ENCODE data around the gene GOLGA8B.
"Not testable (repeated sequence)": the region's sequence is repeated elsewhere in the genome, so short reads cannot be mapped to it uniquely, and the experiment has no call there.

The GOLGA8B gene

DNA sequence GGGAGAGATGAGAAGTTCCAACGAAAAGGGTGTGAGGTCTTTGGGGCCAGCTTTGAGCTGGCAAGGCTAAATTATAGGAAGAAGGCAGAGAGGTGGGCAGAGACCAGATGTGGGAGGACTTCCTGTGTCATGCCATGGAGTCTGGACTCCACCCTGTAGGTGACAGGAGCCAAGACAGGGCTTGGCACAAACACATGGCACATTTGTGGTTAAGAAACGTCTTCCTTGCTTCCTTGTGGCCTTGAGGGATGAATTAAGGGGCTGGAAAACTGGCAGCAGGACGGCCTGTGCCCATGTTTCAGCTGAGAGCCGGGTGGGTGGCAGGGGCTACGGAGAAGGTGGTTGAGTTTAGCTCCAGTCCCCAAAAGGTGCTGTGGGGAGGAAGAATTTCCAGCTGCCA, 18.7 kb downstream of the GOLGA8B start:
- not testable (repeated sequence) for DNase-seq (ENCODE audit: low read depth in 2 of 2)

DNA sequence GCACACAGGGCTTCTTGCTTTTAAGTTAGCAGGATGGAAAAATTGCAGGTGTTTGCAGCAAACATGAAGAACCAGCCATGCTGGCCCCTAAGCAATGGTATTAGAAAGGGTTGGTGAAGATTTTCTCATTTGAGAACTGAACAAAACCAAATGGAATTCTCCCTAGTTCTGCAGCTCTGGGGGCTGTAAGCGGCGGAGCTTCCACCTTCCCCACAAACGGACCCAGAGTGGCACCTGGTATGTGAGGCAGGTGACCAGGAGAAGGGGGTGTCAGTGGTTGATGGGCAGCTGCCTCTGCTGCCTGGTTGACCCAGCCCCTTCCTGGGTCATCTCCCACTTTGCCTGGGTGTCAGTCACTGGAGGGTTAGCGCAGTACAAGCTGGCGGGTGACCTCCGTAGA, 22.6 kb downstream of the GOLGA8B start:
- not testable (repeated sequence) for DNase-seq (ENCODE audit: low read depth in 2 of 2)

DNA sequence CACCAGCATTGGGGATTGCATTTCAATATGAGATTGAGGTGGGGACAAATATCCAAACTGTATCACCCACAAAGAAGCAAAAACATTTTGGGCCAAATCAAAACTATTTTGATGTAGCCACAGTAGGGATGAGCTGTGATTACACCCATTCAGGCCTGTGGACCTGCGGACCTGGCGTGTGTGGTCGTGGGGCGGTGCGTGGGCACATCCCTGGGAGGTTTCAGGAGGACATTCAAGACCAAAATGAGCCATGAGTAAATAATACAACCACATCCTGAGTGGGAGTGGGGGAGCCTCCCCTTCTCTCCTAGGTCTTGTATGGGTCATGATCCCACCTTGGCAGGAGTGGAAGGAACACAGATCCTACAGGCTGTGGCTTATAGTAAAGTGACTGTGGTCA, 23.7 kb downstream of the GOLGA8B start:
- DNase-seq (ENCODE audit: low read depth in 2 of 2) = not testable (repeated sequence)

DNA sequence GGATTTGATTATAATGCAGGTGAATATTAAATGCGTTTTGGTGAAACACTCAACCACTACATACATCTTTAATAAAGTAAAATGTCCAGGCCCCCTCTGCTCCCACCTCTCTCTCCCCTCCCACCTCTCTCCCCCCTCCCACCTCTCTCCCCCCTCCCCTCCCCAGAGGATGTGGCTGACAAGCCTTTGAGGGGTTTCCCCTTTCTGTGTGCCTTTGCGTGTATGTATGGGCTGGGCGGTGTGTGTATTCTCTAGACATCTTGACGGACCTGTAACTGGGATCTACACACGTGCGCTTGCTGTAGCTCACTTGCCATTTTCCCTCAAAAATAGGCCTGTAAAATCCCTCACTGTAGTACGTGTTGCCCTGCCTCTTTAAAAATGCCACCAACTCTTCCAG, 28.3 kb downstream of the GOLGA8B start:
- DNase-seq (ENCODE audit: low read depth in 2 of 2) = not testable (repeated sequence)

DNA sequence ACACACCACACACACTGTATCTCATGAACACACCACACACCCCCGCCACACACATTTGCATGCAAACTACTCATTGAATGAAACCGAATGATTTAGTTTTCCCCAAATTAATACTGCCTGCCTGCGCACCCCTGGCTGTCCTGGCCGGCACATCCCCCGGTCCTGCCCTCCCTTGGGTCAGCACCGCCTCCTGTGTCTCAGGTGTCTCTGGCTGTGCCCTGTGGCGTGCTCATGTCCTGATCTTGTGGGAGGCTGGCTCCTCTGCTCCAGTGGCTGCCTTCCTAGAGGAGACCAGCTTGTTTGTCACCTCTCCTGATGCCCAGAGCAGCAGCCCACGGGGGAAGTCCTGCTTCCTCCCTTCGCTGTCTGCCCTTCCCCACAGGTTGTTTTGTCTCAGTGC, 28.7 kb downstream of the GOLGA8B start:
- not testable (repeated sequence) for DNase-seq (ENCODE audit: low read depth in 2 of 2)

DNA sequence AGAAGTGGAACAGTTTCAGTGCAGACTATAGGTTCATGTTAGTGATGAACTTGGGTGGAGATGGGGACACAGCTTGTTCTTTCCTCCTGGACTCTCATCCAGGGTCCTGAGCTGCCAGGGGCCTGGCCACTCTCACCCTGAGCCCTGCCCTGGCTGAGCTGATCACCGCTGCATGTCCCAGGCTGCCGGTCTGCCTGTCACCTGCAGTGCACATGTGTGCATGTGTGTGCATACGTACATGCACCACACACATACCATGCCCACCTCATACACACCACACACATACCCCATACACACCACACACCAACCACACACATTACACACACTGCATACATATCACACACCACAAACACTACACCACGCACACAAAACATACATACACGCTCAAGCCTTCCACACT, 29.3 kb downstream of the GOLGA8B start:
- DNase-seq (ENCODE audit: low read depth in 2 of 2) = not testable (repeated sequence)

DNA sequence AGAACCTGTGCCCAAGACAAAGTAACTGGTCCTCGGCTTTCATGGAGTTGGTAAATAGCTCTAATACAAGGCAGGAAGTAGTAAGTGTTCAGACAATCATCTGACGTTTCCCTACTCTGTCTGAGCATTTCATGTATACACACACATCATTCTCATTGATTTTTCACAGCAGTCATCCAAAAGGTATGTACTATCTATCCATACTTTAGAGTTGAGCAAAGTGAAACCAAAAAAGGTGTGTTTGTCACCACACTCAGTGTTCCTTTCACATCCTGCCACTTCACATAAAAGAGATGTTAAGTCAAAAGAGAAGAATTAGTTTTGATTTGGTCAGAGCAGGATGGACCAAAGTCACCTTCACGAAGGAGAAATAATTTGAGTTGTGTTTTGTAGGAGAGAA, 33.3 kb downstream of the GOLGA8B start:
- DNase-seq (ENCODE audit: low read depth in 2 of 2) = not testable (repeated sequence)

DNA sequence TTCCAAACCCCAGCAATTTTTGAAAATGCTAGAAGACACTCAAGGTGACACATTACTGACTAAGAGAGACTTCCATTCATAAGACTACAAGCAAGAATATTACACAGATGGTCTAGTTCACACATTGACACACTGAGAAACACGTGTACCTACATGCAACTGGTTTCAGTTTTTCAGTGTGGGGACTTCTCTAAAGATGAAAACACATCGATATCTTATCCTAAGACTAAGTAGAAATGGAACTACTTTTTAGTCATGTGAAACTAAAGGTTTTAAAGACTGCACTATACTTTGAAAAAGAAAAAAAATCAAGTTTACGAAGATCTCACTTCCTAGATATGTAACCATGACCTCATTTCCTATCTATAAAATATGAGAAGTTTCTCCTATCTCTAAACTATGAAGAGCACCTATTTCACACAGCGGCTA, 34.1 kb downstream of the GOLGA8B start:
- DNase-seq (ENCODE audit: low read depth in 2 of 2) = not testable (repeated sequence)

DNA sequence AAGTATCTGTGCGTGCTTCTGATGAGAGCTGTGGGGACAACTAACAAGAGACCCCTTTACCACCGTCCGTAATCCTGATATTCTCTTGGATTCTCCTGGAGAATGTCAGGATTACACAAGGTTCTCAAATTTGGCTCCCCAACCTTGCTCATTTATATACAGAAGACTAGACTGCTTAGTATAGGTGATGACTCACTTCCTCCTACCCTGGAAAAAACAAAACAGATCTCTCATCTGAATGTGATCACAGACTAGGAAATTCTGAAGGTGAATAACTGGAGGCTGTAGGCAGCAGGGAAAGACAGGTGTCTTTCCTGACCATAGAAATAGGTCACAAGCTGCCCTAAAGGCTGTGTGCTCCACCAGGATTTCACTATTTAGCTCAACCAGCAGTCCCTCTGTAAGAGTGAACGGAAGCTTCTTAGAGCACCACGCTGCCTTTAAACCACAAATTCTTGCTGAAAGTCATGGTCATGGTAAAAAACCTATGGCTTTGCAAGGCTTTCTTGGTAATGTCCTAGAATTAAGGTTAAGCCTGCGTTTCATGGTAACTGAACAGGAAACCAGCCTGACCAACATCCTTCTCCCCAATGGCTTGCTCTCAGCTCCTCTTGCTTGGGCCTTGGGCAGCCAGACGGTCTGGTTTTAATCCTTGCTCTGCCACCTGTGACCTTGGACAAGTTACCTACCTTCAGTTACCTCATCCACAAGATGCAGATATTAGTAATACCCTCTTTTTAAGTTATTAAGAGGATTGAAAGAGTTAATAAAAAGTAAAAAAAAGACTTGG, 39.4 kb downstream of the GOLGA8B start:
- DNase-seq (ENCODE audit: low read depth in 2 of 2) = not testable (repeated sequence)

DNA sequence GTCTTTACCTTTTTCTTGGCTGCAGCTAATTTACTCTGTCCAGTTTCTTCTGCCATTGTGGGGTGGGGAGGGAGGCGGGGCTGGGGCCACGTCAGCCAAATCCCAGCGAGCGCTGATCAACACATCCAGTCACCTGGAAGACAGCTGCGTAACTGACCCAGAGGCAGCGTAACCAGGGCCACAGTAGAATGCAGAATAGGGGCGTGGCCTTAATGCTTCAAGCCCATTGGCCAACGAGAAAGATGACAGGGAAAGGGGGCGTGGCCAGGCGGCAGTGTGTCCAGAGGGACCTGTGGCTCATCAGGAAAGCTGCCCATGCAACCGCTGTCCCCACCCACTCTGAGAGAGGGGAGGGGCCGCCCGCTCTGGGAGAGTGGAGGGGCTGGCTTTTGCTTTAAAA, 47.6 kb downstream of the GOLGA8B start:
- DNase-seq (ENCODE audit: low read depth in 2 of 2) = not testable (repeated sequence)

All from stimulated activated CD8-positive, alpha-beta memory T cell treated with anti-CD3 and anti-CD28 coated beads, Interleukin-15, amount 100 ng/mL, for 4 hours (primary cell).